HL-60 (cell line): ENCODE measurements around the gene IGFBP6.

Experiments used
- DNase-seq, 2 experiments: peaks; one replicate each; pipeline ENCODE4 v3.0.0-alpha.2; 2010 to 2020; ENCODE audit warnings: low read depth in 1 of 2, low spot score in 1 of 2
- H3K27ac ChIP-seq: fragments of 250-450 bp; sonication (Bioruptor Pico); replicated peaks from 2 replicates; pipeline ENCODE4 v1.5.1; 2020; ENCODE audit warnings: mild to moderate bottlenecking, moderate library complexity
- H3K27me3 ChIP-seq: fragments of 250-450 bp; sonication (Bioruptor Pico); 2 replicates; pipeline ENCODE4 v1.5.1; 2021; ENCODE audit warnings: mild to moderate bottlenecking, moderate library complexity; ENCODE audit not compliant: insufficient read depth, poor library complexity, severe bottlenecking
- H3K4me3 ChIP-seq: replicated peaks from 2 replicates; pipeline ENCODE4 v1.5.1; 2011; ENCODE audit warnings: mild to moderate bottlenecking, control low read depth, low read length; ENCODE audit not compliant: insufficient read depth
- GABPA ChIP-seq: IDR thresholded peaks from 2 replicates; pipeline ENCODE4 v1.6.1; 2012; ENCODE audit warnings: low read depth
- POLR2AphosphoS5 ChIP-seq: IDR thresholded peaks from 2 replicates; pipeline ENCODE4 v1.6.1; 2012; ENCODE audit warnings: low read depth
- REST ChIP-seq: IDR thresholded peaks from 2 replicates; pipeline ENCODE4 v1.6.1; 2012; ENCODE audit warnings: low read depth; ENCODE audit not compliant: insufficient replicate concordance
- SPI1 ChIP-seq: IDR thresholded peaks from 2 replicates; pipeline ENCODE4 v1.6.1; 2012; ENCODE audit warnings: low read depth, mild to moderate bottlenecking, borderline replicate concordance
- TF ChIP-seq, protein P1 (sequence below): IDR thresholded peaks from one replicate; pipeline ENCODE4 v1.5.1; 2011; ENCODE audit warnings: low read length, control low read depth, inconsistent platforms; ENCODE audit not compliant: insufficient read depth

Gene IGFBP6

DNA sequence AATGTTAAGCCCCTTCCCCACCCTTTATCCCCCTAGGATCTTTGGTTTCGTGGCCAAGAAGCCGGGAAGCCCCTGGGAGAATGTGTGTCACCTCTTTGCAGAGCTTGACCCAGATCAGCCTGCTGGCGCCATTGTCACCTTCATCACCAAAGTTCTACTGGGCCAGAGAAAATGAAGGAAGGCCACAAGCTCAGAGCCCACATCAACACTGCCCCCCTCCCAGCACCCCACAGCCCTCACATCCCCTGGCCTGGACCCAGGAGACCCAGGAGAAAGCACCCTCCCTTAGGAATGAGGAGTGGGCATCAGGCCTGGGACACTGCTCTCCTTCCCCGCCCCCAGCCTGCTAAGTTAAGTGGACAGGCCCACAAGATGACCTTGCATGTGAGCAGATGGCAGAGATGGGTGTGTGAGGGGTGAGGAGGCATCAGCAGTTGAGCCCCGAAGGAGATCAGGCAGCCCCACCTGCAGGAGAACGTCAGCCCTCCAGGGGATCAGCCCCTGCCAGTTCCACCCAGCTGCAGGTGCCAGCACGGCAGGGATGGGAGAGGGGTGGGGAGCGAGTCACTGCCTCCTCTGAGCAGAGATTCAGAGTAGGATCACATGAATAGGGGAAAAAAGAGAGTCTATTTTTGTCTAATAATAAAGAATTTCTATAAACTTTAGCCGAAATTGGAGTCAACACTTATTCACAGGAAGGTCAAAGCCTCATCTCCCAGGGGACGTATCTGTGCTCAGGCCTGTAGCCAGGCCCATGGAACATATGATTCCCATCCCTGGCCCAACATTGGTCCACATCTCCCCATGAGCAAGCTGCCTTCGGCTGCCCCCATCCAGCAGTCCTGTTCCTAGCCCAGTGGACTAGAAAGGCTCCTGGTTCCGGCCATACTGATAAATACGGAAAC, 33.5 kb upstream of the IGFBP6 start:
- H3K27me3 ChIP-seq = peaks cover 8% of the 10 kb centered on the region
- no peak for DNase-seq
- H3K4me3 ChIP-seq = no peak overlapping the region
- TF ChIP-seq REST (no peak), GABPA (no peak), SPI1 (no peak), POLR2AphosphoS5 (no peak)
- TF ChIP-seq, protein P1, sequence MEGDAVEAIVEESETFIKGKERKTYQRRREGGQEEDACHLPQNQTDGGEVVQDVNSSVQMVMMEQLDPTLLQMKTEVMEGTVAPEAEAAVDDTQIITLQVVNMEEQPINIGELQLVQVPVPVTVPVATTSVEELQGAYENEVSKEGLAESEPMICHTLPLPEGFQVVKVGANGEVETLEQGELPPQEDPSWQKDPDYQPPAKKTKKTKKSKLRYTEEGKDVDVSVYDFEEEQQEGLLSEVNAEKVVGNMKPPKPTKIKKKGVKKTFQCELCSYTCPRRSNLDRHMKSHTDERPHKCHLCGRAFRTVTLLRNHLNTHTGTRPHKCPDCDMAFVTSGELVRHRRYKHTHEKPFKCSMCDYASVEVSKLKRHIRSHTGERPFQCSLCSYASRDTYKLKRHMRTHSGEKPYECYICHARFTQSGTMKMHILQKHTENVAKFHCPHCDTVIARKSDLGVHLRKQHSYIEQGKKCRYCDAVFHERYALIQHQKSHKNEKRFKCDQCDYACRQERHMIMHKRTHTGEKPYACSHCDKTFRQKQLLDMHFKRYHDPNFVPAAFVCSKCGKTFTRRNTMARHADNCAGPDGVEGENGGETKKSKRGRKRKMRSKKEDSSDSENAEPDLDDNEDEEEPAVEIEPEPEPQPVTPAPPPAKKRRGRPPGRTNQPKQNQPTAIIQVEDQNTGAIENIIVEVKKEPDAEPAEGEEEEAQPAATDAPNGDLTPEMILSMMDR = no peak
- no peak overlapping the region for H3K27ac ChIP-seq

GRCh38 chr12:53064613-53065436, 32.6 kb upstream of the IGFBP6 start:
- Histone ChIP-seq H3K27ac (no peak overlapping the region), H3K27me3 (peaks cover 8% of the 10 kb centered on the region), H3K4me3 (no peak overlapping the region)
- TF ChIP-seq REST (no peak), POLR2AphosphoS5 (no peak), SPI1 (no peak), GABPA (no peak)
- TF ChIP-seq, protein P1 = no peak
- no peak for DNase-seq

- Histone ChIP-seq H3K27ac (no peak overlapping the region), H3K27me3 (peaks cover 6% of the 10 kb centered on the region), H3K4me3 (no peak overlapping the region)
- TF ChIP-seq REST (no peak), GABPA (no peak), POLR2AphosphoS5 (no peak), SPI1 (no peak)
- TF ChIP-seq, protein P1 = no peak
- DNase-seq = no peak
These were observed 32.0 kb upstream of the IGFBP6 start for GRCh38 chr12:53065470-53065869.
